ENCODE results near the gene EN2.

EN2 gene

GRCh38 chr7:155495440-155496248 lies 37.7 kb downstream of the EN2 start:
- ChIA-PET POLR2A (no interaction called here), CTCF (no interaction called here)
- 90% methylated on average over 13 of the region's 13 CpGs for WGBS (ENCODE audit: insufficient coverage)
- Histone ChIP-seq H3K9me3 (ENCODE audit: control extremely low read depth in 1 of 5, control insufficient read depth in 4 of 5, insufficient read depth in 2 of 5, low read depth in 1 of 5, low read length in 4 of 5) (peaks cover 0 to 9% (median 2%) of the 10 kb centered on the region in 5 experiments), H3K4me3 (ENCODE audit: control insufficient read depth in 1 of 7, extremely low read depth in 1 of 7, insufficient read depth in 4 of 7, low read depth in 2 of 7, low read length in 6 of 7) (no peak overlapping the region), H3K4me1 (ENCODE audit: control extremely low read depth in 1 of 4, control insufficient read depth in 4 of 4, insufficient read depth in 4 of 4, low read length in 3 of 4) (peaks cover 0 to 11% (median 6%) of the 10 kb centered on the region in 4 experiments), H3K36me3 (ENCODE audit: control insufficient read depth in 4 of 4, insufficient read depth in 4 of 4, low read length in 3 of 4) (no peaks in the 10 kb centered on the region), H3K27me3 (replicated peaks in 2 of 5; ENCODE audit: control insufficient read depth in 4 of 5, insufficient read depth in 5 of 5, low read length in 4 of 5) (peaks cover 23 to 92% (median 31%) of the 10 kb centered on the region in 5 experiments), H3K27ac (ENCODE audit: insufficient read depth in 1 of 2, low read depth in 1 of 2, low read length in 2 of 2, poor library complexity in 1 of 2, severe bottlenecking in 2 of 2) (no peak overlapping the region)
- no peak for DNase-seq

DNA sequence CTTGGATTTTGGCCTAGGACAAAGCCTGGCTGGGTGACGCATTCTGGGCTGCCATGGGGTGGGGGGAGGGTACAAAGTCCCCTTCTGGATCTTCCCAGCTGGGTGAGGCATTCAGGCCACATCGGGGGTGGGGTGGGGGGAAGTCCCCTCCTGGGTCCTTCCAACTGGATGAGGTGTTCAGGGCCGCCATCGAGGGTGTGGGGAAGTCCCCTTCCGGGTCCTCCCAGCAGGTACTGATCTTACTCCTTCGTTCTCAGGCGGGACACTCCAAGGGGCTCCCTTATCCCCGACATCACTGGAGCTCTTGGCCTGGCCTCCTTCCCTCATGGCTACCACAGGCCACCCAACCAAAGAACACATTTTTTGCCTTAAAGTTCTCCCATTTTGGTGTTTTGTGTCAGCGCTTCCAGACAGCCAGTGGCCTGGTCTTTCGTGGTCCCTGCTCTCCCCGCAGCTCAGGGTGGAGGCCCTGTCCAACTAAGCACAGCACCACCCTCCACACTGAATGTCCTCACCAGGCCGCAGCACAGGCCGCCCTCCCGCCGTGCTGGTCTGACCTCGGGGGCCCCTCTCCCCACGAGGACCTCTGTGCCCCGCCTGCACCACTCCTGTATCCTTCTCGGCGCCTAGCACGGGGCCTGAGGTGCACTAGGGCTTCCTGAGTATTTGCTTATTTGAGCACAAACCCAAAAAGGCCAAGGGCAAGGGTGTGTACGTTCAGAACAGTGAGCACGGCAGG lies 38.5 kb downstream of the EN2 start:
- Histone ChIP-seq H3K4me1 (ENCODE audit: control extremely low read depth in 1 of 4, control insufficient read depth in 4 of 4, insufficient read depth in 4 of 4, low read length in 3 of 4) (peaks cover 0 to 3% (median under 1%) of the 10 kb centered on the region in 4 experiments), H3K4me3 (ENCODE audit: control insufficient read depth in 1 of 7, extremely low read depth in 1 of 7, insufficient read depth in 4 of 7, low read depth in 2 of 7, low read length in 6 of 7) (no peak overlapping the region), H3K27me3 (replicated peaks in 2 of 5; ENCODE audit: control insufficient read depth in 4 of 5, insufficient read depth in 5 of 5, low read length in 4 of 5) (peaks cover 26 to 92% (median 36%) of the 10 kb centered on the region in 5 experiments), H3K27ac (ENCODE audit: insufficient read depth in 1 of 2, low read depth in 1 of 2, low read length in 2 of 2, poor library complexity in 1 of 2, severe bottlenecking in 2 of 2) (no peak overlapping the region), H3K36me3 (ENCODE audit: control insufficient read depth in 4 of 4, insufficient read depth in 4 of 4, low read length in 3 of 4) (no peaks in the 10 kb centered on the region), H3K9me3 (ENCODE audit: control extremely low read depth in 1 of 5, control insufficient read depth in 4 of 5, insufficient read depth in 2 of 5, low read depth in 1 of 5, low read length in 4 of 5) (peaks cover 0 to 14% (median 6%) of the 10 kb centered on the region in 5 experiments)
- CTCF ChIA-PET = no interaction called here
- 92% methylated on average over 19 of the region's 23 CpGs for WGBS (ENCODE audit: insufficient coverage)
- no peak for DNase-seq
- POLR2A ChIA-PET = no interaction called here

GRCh38 chr7:155497149-155497901 lies 39.4 kb downstream of the EN2 start:
- Histone ChIP-seq H3K9me3 (ENCODE audit: control extremely low read depth in 1 of 5, control insufficient read depth in 4 of 5, insufficient read depth in 2 of 5, low read depth in 1 of 5, low read length in 4 of 5) (peaks cover 0 to 9% (median 5%) of the 10 kb centered on the region in 5 experiments), H3K27ac (ENCODE audit: insufficient read depth in 1 of 2, low read depth in 1 of 2, low read length in 2 of 2, poor library complexity in 1 of 2, severe bottlenecking in 2 of 2) (no peak overlapping the region), H3K4me3 (ENCODE audit: control insufficient read depth in 1 of 7, extremely low read depth in 1 of 7, insufficient read depth in 4 of 7, low read depth in 2 of 7, low read length in 6 of 7) (no peak overlapping the region), H3K4me1 (ENCODE audit: control extremely low read depth in 1 of 4, control insufficient read depth in 4 of 4, insufficient read depth in 4 of 4, low read length in 3 of 4) (no peaks in the 10 kb centered on the region), H3K27me3 (replicated peaks in 2 of 5; ENCODE audit: control insufficient read depth in 4 of 5, insufficient read depth in 5 of 5, low read length in 4 of 5) (peaks cover 26 to 92% (median 33%) of the 10 kb centered on the region in 5 experiments), H3K36me3 (ENCODE audit: control insufficient read depth in 4 of 4, insufficient read depth in 4 of 4, low read length in 3 of 4) (no peaks in the 10 kb centered on the region)
- 72% methylated on average over 23 of the region's 26 CpGs for WGBS (ENCODE audit: insufficient coverage)
- POLR2A ChIA-PET = no interaction called here
- no peak for DNase-seq
- CTCF ChIA-PET = no interaction called here

DNA sequence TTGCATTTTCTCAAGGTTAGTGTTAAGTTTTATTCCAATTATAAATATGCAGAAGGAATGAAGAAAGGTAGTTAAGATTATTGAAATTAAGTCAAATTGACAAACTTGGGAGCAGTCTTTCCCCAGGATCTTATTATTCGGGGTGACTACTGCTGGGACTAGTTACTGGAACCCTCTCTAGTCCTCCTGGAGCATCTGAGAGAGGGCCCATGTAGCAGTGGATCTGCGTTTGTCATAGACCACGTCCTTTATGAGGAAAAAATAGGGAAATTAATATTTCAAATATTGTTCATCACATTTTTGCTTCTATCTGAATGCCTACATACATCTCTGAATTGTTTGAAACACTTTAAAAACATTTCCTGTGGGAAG lies 47.5 kb downstream of the EN2 start:
- no peak overlapping the region for H3K4me3 ChIP-seq (ENCODE audit: control insufficient read depth in 1 of 7, extremely low read depth in 1 of 7, insufficient read depth in 4 of 7, low read depth in 2 of 7, low read length in 6 of 7)
- 22% methylated on average over 1 of the region's 3 CpGs for WGBS (ENCODE audit: insufficient coverage)
- ChIA-PET CTCF (no interaction called here), POLR2A (no interaction called here)
- H3K27ac ChIP-seq (ENCODE audit: insufficient read depth in 1 of 2, low read depth in 1 of 2, low read length in 2 of 2, poor library complexity in 1 of 2, severe bottlenecking in 2 of 2) = no peak overlapping the region
- peaks cover 49 to 98% (median 59%) of the 10 kb centered on the region in 5 experiments for H3K27me3 ChIP-seq (replicated peaks in 2 of 5; ENCODE audit: control insufficient read depth in 4 of 5, insufficient read depth in 5 of 5, low read length in 4 of 5)
- DNase-seq = no peak
- no peaks in the 10 kb centered on the region for H3K36me3 ChIP-seq (ENCODE audit: control insufficient read depth in 4 of 4, insufficient read depth in 4 of 4, low read length in 3 of 4)
- peaks cover 0 to 7% (median 4%) of the 10 kb centered on the region in 5 experiments for H3K9me3 ChIP-seq (ENCODE audit: control extremely low read depth in 1 of 5, control insufficient read depth in 4 of 5, insufficient read depth in 2 of 5, low read depth in 1 of 5, low read length in 4 of 5)
- peaks cover 0 to 11% (median 6%) of the 10 kb centered on the region in 4 experiments for H3K4me1 ChIP-seq (ENCODE audit: control extremely low read depth in 1 of 4, control insufficient read depth in 4 of 4, insufficient read depth in 4 of 4, low read length in 3 of 4)

DNA sequence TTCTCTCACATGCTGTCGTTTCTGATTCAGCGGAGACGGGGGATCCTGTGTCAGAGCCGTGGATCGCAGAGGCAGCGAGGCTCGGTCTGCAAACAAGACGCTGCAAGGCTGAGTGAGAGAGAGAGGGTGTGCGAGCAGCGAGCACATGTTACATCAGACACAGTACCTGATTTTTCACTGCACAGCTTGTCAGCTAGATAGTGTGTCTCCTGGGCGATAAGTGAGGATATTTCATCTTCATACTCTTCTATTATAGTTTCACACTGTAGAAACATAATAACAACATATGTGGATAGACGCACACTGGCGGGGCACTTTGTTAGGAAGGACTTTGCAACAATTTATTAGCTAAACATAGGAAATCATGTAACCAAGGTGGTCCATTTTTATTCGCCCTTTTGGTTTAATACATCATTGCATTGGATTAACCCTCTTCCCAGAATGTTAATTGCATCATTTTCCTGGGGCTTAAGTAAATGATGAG lies 49.0 kb downstream of the EN2 start:
- Histone ChIP-seq H3K36me3 (ENCODE audit: control insufficient read depth in 4 of 4, insufficient read depth in 4 of 4, low read length in 3 of 4) (no peaks in the 10 kb centered on the region), H3K4me1 (ENCODE audit: control extremely low read depth in 1 of 4, control insufficient read depth in 4 of 4, insufficient read depth in 4 of 4, low read length in 3 of 4) (peaks cover 0 to 11% (median 6%) of the 10 kb centered on the region in 4 experiments), H3K27ac (ENCODE audit: insufficient read depth in 1 of 2, low read depth in 1 of 2, low read length in 2 of 2, poor library complexity in 1 of 2, severe bottlenecking in 2 of 2) (no peak overlapping the region), H3K27me3 (replicated peaks in 2 of 5; ENCODE audit: control insufficient read depth in 4 of 5, insufficient read depth in 5 of 5, low read length in 4 of 5) (peaks cover 51 to 98% (median 65%) of the 10 kb centered on the region in 5 experiments), H3K9me3 (ENCODE audit: control extremely low read depth in 1 of 5, control insufficient read depth in 4 of 5, insufficient read depth in 2 of 5, low read depth in 1 of 5, low read length in 4 of 5) (no peaks in the 10 kb centered on the region), H3K4me3 (ENCODE audit: control insufficient read depth in 1 of 7, extremely low read depth in 1 of 7, insufficient read depth in 4 of 7, low read depth in 2 of 7, low read length in 6 of 7) (no peak overlapping the region)
- CTCF ChIA-PET = interaction anchor here (1.2 kb wide), 1 partner anchor 50 kb away, joined by 3 read pairs; no protein-coding TSS in a partner anchor
- WGBS (ENCODE audit: insufficient coverage) = 17% methylated on average over 5 of the region's 14 CpGs
- peak in 2 of 3 donors; percentile 44 to 58 for DNase-seq
- POLR2A ChIA-PET = no interaction called here

DNA sequence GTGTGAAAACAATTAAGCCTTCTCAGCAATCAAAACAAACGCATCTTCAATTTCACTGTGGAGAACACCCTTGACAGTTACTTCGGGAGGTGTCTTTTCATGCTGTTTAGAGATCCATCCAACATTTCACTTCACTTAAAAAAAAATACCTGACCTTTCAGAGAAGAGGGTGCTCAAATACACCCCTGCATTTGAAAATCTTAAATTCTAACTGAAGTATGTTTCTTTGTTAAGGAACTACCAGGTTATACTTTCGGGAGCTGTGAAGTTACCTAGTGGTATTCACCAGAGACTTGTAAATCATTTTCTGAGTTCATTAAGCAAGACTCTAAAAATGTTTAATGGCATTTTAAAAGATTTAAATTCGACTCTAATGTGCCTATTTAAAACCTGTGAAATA lies 49.6 kb downstream of the EN2 start:
- Histone ChIP-seq H3K4me3 (ENCODE audit: control insufficient read depth in 1 of 7, extremely low read depth in 1 of 7, insufficient read depth in 4 of 7, low read depth in 2 of 7, low read length in 6 of 7) (no peak overlapping the region), H3K4me1 (ENCODE audit: control extremely low read depth in 1 of 4, control insufficient read depth in 4 of 4, insufficient read depth in 4 of 4, low read length in 3 of 4) (peaks cover 0 to 11% (median 6%) of the 10 kb centered on the region in 4 experiments), H3K36me3 (ENCODE audit: control insufficient read depth in 4 of 4, insufficient read depth in 4 of 4, low read length in 3 of 4) (no peaks in the 10 kb centered on the region), H3K9me3 (ENCODE audit: control extremely low read depth in 1 of 5, control insufficient read depth in 4 of 5, insufficient read depth in 2 of 5, low read depth in 1 of 5, low read length in 4 of 5) (no peaks in the 10 kb centered on the region), H3K27me3 (replicated peaks in 2 of 5; ENCODE audit: control insufficient read depth in 4 of 5, insufficient read depth in 5 of 5, low read length in 4 of 5) (peaks cover 53 to 98% (median 66%) of the 10 kb centered on the region in 5 experiments), H3K27ac (ENCODE audit: insufficient read depth in 1 of 2, low read depth in 1 of 2, low read length in 2 of 2, poor library complexity in 1 of 2, severe bottlenecking in 2 of 2) (no peak overlapping the region)
- DNase-seq = no peak
- POLR2A ChIA-PET = no interaction called here
- no CpG with 5 or more reads among the region's 4 CpGs for whole genome bisulfite sequencing (ENCODE audit: insufficient coverage)
- CTCF ChIA-PET = interaction anchor here (1.2 kb wide), 1 partner anchor 51 kb away, joined by 3 read pairs; no protein-coding TSS in a partner anchor

All from common myeloid progenitor, CD34-positive (primary cell).